ENCODE measurements around the gene ENPP6. TPM values are rescaled to one million over a fixed set of nuclear protein-coding genes. Genes with fewer than 3 reads are reported as not detected.

Gene ENPP6
- polyA plus RNA-seq, 2 of the 4 experiments (the other 2 are of a cell fraction): not detected

DNA sequence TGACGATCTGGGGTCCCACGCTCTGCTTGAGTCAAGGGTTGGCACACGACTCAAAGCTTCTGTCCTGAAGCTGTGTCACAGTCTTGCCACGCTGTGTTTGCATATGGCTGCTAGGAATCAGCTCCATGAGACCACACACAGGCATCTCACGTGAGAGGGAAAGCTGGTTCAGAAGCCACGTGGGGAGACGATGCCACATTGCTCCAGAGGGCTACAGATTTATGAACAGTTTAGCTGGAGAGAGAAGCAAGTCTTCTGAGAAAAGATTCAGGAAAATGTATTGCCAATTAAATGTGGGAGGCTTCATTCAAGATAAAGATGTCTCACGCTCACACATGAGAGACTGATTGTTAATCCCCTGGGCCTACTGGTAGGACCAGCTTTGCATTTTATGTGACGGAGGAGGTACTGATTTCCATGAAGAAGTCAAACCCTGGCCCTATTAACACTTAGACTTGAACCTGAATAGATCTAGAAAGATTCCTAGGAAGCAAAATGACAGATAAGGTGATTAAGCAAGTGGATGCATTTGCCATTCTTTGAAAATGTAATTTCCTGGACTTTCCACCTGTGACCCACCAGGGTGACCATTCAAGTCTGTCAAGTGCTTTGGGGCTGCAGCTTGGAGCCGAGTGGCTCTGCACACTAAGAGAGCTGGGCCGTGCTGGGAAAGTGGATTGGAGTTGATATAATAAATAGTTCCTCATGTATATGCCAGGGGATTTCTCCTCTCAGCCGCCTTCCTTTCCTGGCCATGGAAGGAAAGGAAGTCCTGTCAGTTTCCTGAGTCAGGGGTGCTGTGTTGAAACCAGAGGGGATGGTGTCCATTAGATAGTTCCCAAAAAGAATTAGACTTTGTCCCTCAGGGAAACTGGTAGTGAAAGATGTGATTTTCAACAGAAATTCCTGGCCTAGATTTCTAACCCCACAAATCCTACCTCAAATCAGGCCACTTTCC is 29.0 kb downstream of the ENPP6 start:
- POLR2A ChIA-PET: no interaction called here
- Histone ChIP-seq H3K9me3 (no peaks in the 10 kb centered on the region), H3K27ac (no peak overlapping the region), H3K4me1 (no peaks in the 10 kb centered on the region), H3K4me2 (no peak overlapping the region), H3K4me3 (no peak overlapping the region)
- no peak for TF ChIP-seq JUNB (IDR thresholded peaks at IDR 0.05)
- no peak for TF ChIP-seq JUN (IDR thresholded peaks at IDR 0.05)
- TF ChIP-seq USF2 (IDR thresholded peaks at IDR 0.05): no peak
- no peak for TF ChIP-seq POLR2A (IDR thresholded peaks at IDR 0.05; ENCODE audit: low read length)
- TF ChIP-seq HOXB5 (CRISPR knock-in tag; IDR thresholded peaks at IDR 0.05): no peak
- no peak for TF ChIP-seq HOXA7 (CRISPR knock-in tag; IDR thresholded peaks at IDR 0.05)
- no peak for TF ChIP-seq CBX2 (IDR thresholded peaks at IDR 0.05; ENCODE audit: borderline replicate concordance, low read depth)
- TF ChIP-seq, protein P1, sequence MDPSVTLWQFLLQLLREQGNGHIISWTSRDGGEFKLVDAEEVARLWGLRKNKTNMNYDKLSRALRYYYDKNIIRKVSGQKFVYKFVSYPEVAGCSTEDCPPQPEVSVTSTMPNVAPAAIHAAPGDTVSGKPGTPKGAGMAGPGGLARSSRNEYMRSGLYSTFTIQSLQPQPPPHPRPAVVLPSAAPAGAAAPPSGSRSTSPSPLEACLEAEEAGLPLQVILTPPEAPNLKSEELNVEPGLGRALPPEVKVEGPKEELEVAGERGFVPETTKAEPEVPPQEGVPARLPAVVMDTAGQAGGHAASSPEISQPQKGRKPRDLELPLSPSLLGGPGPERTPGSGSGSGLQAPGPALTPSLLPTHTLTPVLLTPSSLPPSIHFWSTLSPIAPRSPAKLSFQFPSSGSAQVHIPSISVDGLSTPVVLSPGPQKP (IDR thresholded peaks at IDR 0.05; ENCODE audit: low read depth, low read length): no peak
- no peak for TF ChIP-seq CBX8 (IDR thresholded peaks at IDR 0.05)
- no peak for TF ChIP-seq HEYL (CRISPR knock-in tag; IDR thresholded peaks at IDR 0.05)
- TF ChIP-seq RNF2 (IDR thresholded peaks at IDR 0.05; ENCODE audit: borderline replicate concordance, low read depth): no peak
- no peak for TF ChIP-seq MAX (IDR thresholded peaks at IDR 0.05)
- TF ChIP-seq CHD2 (IDR thresholded peaks at IDR 0.05; ENCODE audit: low read length, partially characterized antibody): no peak
- no peak for TF ChIP-seq KDM1A (IDR thresholded peaks at IDR 0.05; ENCODE audit: low read depth)
- TF ChIP-seq CHD4 (IDR thresholded peaks at IDR 0.05; ENCODE audit: borderline replicate concordance): no peak
- no peak for TF ChIP-seq NR3C1 (IDR thresholded peaks at IDR 0.05)
- no peak for TF ChIP-seq HOXB13 (CRISPR knock-in tag; IDR thresholded peaks at IDR 0.05; ENCODE audit: low read depth)
- TF ChIP-seq HDAC2 (IDR thresholded peaks at IDR 0.05): no peak
- no peak for TF ChIP-seq ZSCAN20 (CRISPR knock-in tag; IDR thresholded peaks at IDR 0.05)
- TF ChIP-seq BHLHE40 (IDR thresholded peaks at IDR 0.05; ENCODE audit: low read depth, low read length): no peak
- CTCF ChIA-PET: no interaction called here
- DNase-seq (ENCODE audit: low read depth in 1 of 2, low spot score in 1 of 2) (no peak), ATAC-seq (no peak), FAIRE-seq (no peak)
- WGBS (ENCODE audit: missing lambda C conversion rate): 48% methylated on average over 12 of the region's 12 CpGs

DNA sequence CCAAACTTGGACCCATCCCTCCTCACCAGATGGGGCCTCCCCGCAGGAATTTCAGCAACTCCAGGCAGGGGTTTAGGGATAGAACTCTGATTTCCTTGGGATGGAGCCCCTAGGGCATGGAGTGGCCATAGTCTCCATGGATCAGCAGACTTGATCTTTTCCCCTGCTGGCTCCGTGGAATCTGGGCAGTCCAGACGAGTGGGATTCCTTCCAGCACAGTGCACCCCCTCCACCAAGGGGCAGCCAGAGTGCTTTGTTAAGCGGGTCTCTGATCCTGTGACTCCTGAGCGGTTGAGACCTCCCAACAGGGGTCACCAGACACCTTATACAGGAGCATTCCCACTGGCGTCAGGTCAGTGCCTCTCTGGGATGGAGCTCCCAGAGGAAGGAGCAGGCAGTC is 40.4 kb downstream of the ENPP6 start:
- no peak overlapping the region for H3K27ac ChIP-seq
- H3K4me3 ChIP-seq: no peak overlapping the region
- ATAC-seq (no peak), FAIRE-seq (no peak), DNase-seq (ENCODE audit: low read depth in 1 of 2, low spot score in 1 of 2) (no peak)
- CTCF ChIA-PET: interaction anchor here (1.1 kb wide), 1 partner anchor 24 kb away, joined by 3 read pairs; no protein-coding TSS in a partner anchor
- 26% methylated on average over 5 of the region's 6 CpGs for WGBS (ENCODE audit: missing lambda C conversion rate)
- TF ChIP-seq BCL3 (IDR thresholded peaks at IDR 0.05) (no peak), GATA3 (IDR thresholded peaks at IDR 0.05; ENCODE audit: borderline replicate concordance) (no peak), ESRRA (IDR thresholded peaks at IDR 0.05; ENCODE audit: borderline replicate concordance, low read length) (no peak), HOXB5 (CRISPR knock-in tag; IDR thresholded peaks at IDR 0.05) (no peak), SMC3 (IDR thresholded peaks at IDR 0.05) (no peak), SREBF2 (IDR thresholded peaks at IDR 0.05) (no peak), NPAS2 (CRISPR knock-in tag; IDR thresholded peaks at IDR 0.05; ENCODE audit: borderline replicate concordance) (no peak), EHF (CRISPR knock-in tag; IDR thresholded peaks at IDR 0.05) (no peak), NFE2L2 (conservative IDR thresholded peaks at IDR 0.05; ENCODE audit: low read length) (no peak), MYC (IDR thresholded peaks at IDR 0.05; ENCODE audit: borderline replicate concordance, low read length) (no peak), JUNB (IDR thresholded peaks at IDR 0.05) (no peak), KDM1A (IDR thresholded peaks at IDR 0.05; ENCODE audit: low read depth) (no peak), HEYL (CRISPR knock-in tag; IDR thresholded peaks at IDR 0.05) (no peak), PHF8 (IDR thresholded peaks at IDR 0.05; ENCODE audit: borderline replicate concordance, low read depth) (no peak), MAZ (IDR thresholded peaks at IDR 0.05; ENCODE audit: borderline replicate concordance, low read depth, low read length) (no peak)
- H3K4me2 ChIP-seq: no peak overlapping the region
- H3K4me1 ChIP-seq: no peaks in the 10 kb centered on the region
- POLR2A ChIA-PET: no interaction called here
- no peaks in the 10 kb centered on the region for H3K9me3 ChIP-seq
